NOMO-1 (cell line): ENCODE measurements around the gene SRRM1.

Experiments
- DNase-seq, 2 experiments: peaks; one replicate each; lab custom pipeline; 2025; ENCODE audit not compliant: unreplicated experiment in 2 of 2; lab: John Stamatoyannopoulos, UW

SRRM1 gene

DNA sequence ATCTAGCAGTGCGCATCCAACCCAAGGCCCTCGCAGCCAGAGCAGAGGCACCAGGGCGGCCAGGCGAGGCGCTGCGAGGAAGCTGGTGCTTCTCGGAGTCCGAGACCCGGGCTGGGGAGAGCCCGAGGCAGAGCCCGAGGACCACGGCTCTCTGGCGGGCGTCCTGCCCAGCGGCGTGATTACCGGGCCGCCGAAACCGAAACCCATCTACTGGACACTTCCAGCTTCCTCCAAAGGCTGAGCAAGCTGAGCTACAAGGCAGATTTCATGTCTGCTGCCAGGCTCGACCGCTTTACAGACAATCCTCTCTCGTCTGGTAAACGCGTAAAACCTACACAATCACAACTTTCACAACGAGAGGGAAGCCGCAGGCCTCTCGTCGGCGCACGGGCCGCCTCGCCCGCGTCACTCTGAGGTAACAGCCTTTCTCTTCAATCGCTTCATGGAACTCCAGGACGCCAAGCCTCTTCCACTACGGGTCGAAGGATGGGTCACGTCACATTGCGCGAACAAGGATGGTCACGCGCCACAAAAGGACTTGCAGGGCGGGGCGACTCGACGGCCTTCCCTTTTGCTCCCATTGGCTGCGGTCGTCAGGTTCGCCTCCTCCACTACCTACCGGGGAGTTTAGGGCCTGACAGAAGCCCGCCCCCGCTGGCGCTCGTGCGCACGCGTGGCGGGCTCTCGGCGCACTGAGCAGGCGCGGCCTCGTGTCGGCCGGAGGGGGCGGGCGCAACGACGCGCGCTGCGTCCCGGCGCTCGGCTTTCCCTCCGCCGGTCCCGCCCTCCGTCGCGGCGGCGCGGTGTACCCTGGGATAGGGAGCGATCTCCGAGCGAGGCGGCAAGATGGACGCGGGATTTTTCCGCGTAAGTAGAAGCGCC is at the start of gene SRRM1:
SRRM1 (plus strand) TSS at position 822 of the 882 bp plus-strand sequence; CDS start at position 847, 25 bp downstream.
- DNase-seq, result peak; percentile 99

DNA sequence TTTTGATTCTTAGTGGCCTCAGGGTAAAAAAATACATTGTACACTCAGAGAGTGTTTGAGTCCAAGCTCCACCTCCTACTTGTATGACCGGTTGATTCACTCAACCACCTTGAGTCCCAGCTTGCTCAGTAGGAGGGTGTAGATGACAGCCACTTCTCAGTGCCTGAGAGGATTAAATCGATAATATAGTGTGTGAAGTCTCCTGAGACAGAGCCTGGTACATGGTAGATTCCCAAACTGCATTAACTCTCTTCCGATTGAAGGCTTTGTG is 48.8 kb upstream of the SRRM1 start:
- DNase-seq, result no peak

DNA sequence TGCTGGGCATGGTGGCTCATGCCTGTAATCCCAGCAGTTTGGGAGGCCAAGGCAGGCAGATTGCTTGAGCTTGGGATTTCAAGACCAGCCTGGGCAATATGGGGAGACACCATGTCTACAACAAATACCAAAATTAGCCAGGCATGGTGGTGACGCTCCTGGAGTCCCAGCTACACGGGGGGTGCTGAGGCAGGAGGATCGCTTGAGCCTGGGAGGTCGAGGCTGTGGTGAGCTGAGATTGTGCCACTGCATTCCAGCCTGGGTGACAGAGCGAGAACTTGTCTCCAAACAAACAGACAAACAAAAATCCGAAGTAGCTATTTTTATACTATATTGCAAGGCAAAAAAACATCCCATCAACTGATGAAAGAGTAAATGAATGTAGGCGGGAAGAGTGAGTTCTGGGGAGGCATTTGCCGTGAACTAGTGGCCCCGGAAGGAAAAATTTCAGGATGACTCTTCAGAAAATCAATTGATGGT is 46.7 kb upstream of the SRRM1 start:
- no peak for DNase-seq

DNA sequence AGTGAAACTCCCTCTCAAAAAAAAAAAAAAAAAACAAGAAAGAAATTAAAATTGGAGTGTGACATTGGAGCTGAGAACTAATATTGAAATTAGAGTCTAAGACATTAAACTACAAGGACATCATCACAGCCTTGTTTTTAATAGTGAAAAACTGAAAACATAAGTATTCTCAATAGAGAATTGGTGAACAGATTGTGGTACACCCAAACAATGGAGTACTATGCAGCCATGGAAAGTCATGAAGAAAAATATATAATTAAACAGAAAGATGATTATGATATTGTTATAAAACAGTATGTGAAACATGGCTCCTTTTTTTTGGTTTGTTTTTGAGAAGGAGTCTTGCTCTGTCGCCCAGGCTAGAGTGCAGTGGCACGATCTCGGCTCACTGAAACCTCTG is 43.8 kb upstream of the SRRM1 start:
- DNase-seq, result no peak

- no peak for DNase-seq
Measured at GRCh38 chr1:24600551-24600950, 42.6 kb upstream of the SRRM1 start.

- DNase-seq, result no peak
Measured at GRCh38 chr1:24605534-24606295, 37.4 kb upstream of the SRRM1 start.

- DNase-seq, result no peak
Measured at GRCh38 chr1:24606296-24606605, 36.9 kb upstream of the SRRM1 start.

DNA sequence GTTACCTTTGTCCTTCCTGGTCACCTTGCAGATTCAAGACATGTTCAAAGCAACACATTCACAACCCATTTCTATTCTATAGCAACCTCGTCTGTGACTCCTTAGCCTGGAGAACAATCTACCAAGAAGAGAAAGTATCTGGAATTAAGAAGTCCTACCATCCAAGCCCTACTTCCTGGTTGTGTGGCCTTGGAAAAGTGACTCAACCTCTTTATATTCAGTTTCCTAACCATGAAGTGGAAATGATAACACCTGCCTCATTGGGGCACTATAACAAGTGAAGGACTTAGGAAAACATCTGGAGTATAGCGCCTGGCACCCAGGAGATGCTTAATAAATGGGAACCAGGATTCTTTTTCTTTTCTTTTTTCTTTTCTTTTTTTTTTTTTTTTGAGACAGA is 36.5 kb upstream of the SRRM1 start:
- no peak for DNase-seq

DNA sequence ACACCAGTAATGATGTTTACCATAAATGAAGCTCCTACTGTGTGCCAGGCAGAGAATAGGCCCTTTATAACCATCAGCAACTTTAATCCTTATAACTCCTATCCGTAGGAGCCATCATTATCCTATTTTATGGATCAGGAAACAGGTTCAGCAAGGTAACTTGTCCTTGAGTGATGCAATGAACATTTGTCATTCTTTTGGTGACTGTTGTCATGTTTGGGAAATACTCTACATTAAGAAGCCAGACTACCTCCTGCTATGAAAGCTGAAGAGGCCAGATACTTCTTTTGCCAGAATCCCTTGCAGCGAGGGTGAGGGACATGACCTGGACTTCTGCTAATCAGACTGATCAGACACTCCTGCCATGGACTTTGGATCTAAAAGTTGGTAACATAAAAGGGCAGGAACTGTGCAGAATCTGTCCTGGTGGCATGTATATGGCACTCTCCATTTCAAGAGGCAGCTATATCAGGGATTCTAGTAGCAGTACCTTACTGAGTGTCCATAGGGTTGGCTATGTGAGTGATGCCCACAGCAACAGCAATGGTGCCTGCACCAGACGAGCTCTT is 33.1 kb upstream of the SRRM1 start:
- DNase-seq, result no peak

- DNase-seq, result no peak
Measured at GRCh38 chr1:24619376-24619775, 23.7 kb upstream of the SRRM1 start.

GRCh38 chr1:24620678-24621077 is 22.4 kb upstream of the SRRM1 start:
- no peak for DNase-seq

GRCh38 chr1:24621121-24621520 is 22.0 kb upstream of the SRRM1 start:
- no peak for DNase-seq

DNA sequence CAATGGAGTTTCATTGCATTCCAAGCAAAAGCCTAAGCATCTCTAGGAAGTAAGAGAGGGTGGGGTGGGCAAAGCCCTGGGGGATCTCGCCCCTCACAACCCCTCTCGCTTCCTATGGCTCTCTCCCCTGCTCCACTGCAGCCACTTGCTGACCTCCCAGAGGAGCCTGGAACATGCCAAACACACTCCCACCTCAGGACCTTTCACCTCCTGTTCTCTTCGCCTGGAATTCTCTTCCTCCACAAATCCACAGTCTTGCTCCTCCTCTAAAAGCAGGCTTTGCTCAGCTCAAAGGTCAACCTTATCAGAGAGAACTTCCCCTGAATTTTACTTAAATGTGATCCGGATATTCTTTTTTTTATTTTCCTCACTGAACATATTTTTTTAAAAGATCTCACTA is 20.9 kb upstream of the SRRM1 start:
- no peak for DNase-seq

DNA sequence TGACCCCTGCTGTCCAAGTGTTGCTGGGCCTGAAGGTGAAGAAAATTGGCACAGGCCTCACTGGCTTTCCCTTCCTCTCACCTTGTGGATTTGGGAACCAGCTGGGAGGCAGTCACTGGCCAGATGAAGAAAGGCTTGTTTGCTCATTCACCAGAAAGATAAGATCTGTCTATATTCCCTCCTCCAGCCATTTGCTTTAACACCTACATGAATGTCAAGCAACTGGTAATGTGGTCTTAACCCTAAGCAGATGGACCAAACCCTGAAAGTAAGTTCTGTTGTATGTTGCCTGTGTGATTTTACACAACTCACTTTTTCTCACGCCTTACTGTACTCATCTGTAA is 10.3 kb upstream of the SRRM1 start:
- DNase-seq, result no peak

DNA sequence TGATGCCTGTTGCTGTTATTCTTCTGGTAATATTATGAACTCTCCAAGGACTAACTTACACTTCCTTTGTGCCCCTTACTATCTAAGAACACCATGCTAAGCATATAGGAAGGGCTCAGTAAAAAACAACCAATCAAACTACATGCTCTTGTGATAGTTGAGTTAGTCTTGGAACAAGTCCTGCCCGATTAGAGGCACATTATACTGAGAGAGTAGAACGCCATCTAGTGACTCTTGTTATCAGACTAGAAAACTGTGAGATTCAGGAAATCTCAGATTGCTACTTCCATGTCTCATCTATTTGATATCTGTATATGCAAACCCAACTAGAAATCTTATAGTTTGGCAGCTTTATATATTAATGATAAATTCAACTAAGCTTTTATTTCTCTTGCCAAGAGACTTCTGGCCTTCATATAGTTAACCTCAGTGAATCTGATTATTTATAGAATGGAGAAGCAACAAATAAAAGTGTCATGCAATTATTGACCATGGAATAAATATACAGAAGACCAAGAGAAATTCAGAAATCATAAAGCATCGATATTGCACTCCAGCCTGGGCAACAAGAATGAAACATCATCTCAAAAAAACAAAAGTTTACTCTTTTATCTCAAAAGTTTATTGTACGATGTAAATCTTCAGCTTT is 7.8 kb upstream of the SRRM1 start:
- peak; percentile 29 to 72 for DNase-seq

DNA sequence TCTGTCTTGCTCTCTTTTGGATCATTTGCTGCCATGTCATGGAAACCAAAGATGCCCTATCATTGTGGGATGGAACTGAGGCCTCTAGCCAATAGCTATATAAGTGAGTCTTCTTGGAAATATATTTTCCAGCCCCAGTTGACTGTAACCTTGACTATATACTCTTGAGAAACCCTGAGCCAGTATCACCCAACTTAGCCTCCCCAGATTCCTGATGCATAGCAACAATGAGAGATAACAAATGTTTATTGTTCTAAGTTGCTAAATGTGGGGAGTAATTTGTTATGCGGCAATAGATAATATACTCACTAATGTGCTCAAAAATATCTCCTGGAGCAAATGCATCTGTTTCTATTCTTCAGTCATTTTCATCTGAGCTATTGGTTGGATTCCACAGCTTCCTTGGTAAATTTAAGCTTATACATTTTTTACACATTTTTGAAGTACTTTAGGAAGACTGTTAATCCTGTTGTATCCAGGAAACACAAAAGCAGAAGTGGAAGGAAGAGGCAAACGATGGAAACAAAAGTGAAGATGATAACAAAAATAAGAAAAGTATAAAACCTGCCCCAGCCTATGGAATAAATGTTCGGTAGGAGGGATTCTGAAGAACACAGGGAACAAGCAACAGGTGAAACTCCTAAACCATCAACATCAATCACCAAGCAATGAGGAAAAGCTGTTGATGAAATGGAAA is 6.3 kb upstream of the SRRM1 start:
- no peak for DNase-seq

DNA sequence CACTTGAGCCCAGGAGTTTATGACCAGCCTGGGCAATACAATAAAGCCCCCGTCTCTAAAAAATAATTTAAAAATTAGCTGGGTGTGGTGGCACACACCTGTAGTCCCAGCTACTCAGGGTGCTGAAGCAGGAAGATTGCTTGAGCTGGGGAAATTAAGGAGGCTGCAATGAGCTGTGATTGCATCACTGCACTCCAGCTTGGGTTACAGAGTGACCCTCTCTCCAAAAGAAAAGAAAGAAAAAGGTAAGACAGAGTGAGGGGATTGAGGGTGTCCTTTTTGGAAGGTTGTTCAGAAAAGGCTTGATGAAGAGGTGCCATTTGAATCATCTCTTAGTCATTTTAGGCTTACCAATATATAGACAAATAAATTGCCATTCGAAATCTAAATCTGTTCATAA is 4.0 kb upstream of the SRRM1 start:
- DNase-seq, result no peak

GRCh38 chr1:24639881-24640280 is 3.2 kb upstream of the SRRM1 start:
- DNase-seq, result no peak

DNA sequence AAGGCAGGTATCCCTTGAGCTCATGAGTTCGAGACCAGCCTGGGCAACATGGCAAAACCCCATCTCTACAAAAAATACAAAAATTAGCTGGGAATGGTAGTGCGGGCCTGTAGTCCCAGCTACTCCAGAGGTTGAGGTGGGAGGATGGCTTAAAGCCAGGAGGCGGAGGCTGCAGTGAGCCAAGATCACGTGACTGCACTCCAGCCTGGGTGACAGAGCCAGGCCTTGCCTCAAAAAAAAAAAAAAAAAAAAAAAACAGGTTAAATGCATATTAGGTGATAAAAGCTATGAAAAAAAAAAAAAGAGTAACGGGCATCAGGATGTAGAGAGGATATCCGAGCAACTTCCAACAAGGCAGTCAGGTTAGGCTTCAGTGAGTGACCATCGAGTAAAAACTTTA is 2.8 kb upstream of the SRRM1 start:
- DNase-seq, result no peak

DNA sequence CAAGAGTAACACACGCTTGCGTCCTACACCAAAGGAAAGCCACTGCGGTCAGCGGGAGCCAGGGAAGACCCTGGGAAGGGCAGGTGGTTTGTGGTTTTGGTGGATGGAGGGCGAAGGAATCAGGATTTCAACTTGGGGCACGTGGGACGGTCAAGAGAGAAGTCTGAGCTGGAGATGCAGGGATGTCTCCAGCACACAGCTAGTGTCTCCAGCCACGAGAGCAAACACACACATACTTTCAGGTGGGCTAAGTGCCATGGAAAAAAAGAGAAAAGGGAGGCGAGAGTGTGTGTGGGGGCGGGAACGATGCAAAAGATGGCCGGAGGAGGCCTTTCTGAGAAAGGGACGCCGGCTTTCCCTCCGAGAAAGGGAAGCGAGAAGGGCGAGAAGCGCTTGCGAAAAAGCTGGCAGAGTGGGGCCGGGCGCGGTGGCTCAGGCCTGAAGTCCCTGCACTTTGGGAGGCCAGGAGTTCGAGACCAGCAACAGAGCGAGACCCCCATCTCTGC is 1.4 kb upstream of the SRRM1 start:
- peak; percentile 22 to 51 for DNase-seq
